Nucleus accumbens (tissue), 56 donors: ENCODE data around the gene ITIH4.

ENCODE experiments used
- DNase-seq, 56 donors: peaks; one replicate each; lab custom pipeline; 2025; lab: John Stamatoyannopoulos, UW

Gene ITIH4

GRCh38 chr3:52851348-52851747 lies 20.9 kb upstream of the ITIH4 start:
- DNase-seq, result peak in 5 of 56 donors; percentile 3 to 16 (median 9)

GRCh38 chr3:52849656-52850055 lies 19.2 kb upstream of the ITIH4 start:
- no peak for DNase-seq

DNA sequence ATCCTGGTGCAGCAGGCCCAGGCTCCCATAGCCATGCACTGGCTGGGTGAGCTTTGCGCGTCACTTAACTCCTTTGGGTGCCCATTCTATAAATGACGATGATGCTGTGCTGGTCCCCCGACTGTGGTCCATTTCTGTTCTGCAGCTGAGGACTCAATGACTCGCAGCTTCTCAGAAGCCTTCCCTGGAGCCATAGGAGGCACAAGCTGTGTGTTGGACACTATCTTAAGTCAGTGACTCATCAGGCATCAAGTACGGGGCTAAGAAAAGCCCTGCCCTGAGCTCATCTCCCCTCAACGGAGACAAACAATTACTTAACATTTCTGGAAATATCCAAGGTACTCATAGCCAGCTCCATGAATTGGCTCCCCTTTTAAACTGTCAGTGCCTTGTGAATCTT lies 18.1 kb upstream of the ITIH4 start:
- DNase-seq, result no peak

GRCh38 chr3:52847726-52848125 lies 17.3 kb upstream of the ITIH4 start:
- no peak for DNase-seq

GRCh38 chr3:52847241-52847640 lies 16.8 kb upstream of the ITIH4 start:
- no peak for DNase-seq

GRCh38 chr3:52846432-52846965 lies 16.0 kb upstream of the ITIH4 start:
- DNase-seq, result no peak

GRCh38 chr3:52845691-52846431 lies 15.4 kb upstream of the ITIH4 start:
- peak in 17 of 56 donors; percentile 2 to 41 (median 12) for DNase-seq

DNA sequence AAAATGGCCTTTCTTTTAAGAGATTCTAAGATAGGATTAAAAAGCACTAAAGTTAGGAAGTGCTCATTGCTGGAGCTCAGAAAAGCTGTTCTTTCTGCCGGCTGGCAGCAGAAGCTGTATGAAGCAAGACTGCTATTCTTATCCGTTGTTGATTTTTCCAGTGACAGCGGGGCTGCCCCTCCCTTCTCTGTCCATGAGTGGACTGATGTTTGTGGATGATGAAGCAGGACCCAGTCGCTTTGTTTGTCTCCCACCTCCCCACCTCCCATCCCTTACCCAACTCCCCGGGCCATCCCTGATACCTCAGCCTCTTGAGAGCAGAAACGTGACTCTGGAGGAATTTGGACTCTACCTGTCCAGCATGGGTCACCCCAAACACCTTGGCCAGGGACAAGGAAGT lies 14.7 kb upstream of the ITIH4 start:
- DNase-seq, result peak in 18 of 56 donors; percentile 6 to 33 (median 16)

GRCh38 chr3:52844290-52844975 lies 14.0 kb upstream of the ITIH4 start:
- DNase-seq, result no peak

GRCh38 chr3:52843881-52844280 lies 13.4 kb upstream of the ITIH4 start:
- DNase-seq, result no peak

- DNase-seq, result no peak
Observed at GRCh38 chr3:52843108-52843865, 12.8 kb upstream of the ITIH4 start.

DNA sequence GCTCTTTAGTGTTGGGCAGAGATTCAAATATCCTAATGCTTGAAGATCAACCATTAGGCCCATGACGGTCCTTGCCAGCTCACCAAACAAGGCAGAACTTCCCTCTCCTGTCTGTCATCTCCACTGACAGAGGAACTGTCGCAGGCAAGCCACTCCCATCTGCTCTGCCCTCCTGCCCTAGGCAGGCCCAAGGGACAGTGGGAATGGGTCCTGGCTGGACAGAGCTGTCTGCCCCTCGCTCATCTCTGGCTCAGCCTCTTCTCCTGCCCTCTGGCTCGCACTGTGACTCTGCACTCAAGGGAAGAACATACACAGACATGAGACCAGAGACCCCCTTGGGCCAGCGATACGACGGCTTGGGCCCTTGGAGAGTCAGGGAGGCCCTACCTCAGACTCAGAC lies 12.0 kb upstream of the ITIH4 start:
- no peak for DNase-seq

DNA sequence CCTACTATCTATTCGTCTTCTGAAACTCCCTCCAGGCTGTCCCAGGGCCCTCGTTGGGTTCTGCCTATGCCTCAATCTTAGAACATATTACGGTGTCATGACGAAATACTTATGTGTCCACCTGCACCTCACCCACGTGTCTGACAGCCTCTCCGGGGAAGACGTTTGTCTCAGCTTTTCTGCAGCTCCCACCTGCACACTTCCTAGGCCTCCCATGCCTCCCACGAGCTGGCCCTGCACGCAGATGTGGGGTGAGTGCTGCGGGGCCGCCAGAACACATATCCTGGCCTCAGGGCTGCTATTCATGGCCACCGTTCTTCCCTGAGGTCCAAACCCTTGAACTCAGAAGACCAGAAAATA lies 11.5 kb upstream of the ITIH4 start:
- no peak for DNase-seq

- DNase-seq, result peak in 1 of 56 donors; percentile 6
Observed at GRCh38 chr3:52841211-52841980, 10.9 kb upstream of the ITIH4 start.

GRCh38 chr3:52839892-52840545 lies 9.5 kb upstream of the ITIH4 start:
- no peak for DNase-seq

DNA sequence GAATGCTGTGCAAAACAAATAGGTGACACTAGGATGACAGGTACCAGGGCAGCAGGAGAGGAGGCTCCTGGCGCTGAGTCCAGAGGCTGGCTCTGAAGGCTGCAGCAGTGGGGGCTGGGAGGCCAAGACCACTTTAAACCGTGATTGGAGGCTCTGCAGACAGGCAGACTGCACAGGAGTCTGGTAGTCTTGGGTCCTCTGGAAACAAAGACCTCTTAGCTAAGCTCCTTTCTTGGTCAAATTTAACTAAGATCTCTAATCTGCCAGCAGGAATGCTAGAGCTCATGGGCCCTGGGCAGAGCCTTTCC lies 8.8 kb upstream of the ITIH4 start:
- DNase-seq, result no peak

- no peak for DNase-seq
Observed at GRCh38 chr3:52838561-52839267, 8.2 kb upstream of the ITIH4 start.

- DNase-seq, result no peak
Observed at GRCh38 chr3:52836986-52837385, 6.5 kb upstream of the ITIH4 start.

- DNase-seq, result no peak
Observed at GRCh38 chr3:52836471-52836845, 6.0 kb upstream of the ITIH4 start.
